ENCODE data around the gene ARHGDIA.

GRCh38 chr17:81917565-81918332, 46.6 kb upstream of the ARHGDIA start, which contains the start of gene SIRT7:
- TF ChIP-seq CTCF (IDR thresholded peaks at IDR 0.05; ENCODE audit: low read depth, low read length), result no peak
- no peak for TF ChIP-seq MYC (IDR thresholded peaks at IDR 0.05; ENCODE audit: low read depth, low read length)

Data from NB4 (cell line).